Activated T-cell treated with anti-CD3 and anti-CD28 coated beads, Interleukin-2, amount 50 U/mL, for 48 hours (primary cell): ENCODE data around the gene CDC42EP1.
"Not testable (repeated sequence)": the region's sequence is repeated elsewhere in the genome, so short reads cannot be mapped to it uniquely, and the experiment has no call there.

Experiments used
- DNase-seq, 2 experiments: peaks; one replicate each; pipeline ENCODE4 v3.0.0-alpha.2; 2020

CDC42EP1 gene

GRCh38 chr22:37588546-37589215, 28.4 kb downstream of the CDC42EP1 start:
- no peak for DNase-seq

- no peak for DNase-seq
These were observed 29.4 kb downstream of the CDC42EP1 start for GRCh38 chr22:37589636-37590035.

- DNase-seq, result not testable (repeated sequence)
These were observed 30.8 kb downstream of the CDC42EP1 start for GRCh38 chr22:37591081-37591480.

- no peak for DNase-seq
These were observed 31.6 kb downstream of the CDC42EP1 start for GRCh38 chr22:37591823-37592404.

GRCh38 chr22:37594237-37594636, 34.0 kb downstream of the CDC42EP1 start:
- no peak for DNase-seq

GRCh38 chr22:37599153-37599552, 38.9 kb downstream of the CDC42EP1 start:
- DNase-seq, result no peak

GRCh38 chr22:37601203-37601539, 40.9 kb downstream of the CDC42EP1 start:
- DNase-seq, result no peak

- no peak for DNase-seq
These were observed 41.5 kb downstream of the CDC42EP1 start for GRCh38 chr22:37601540-37602442.

- not testable (repeated sequence) for DNase-seq
These were observed 42.4 kb downstream of the CDC42EP1 start for GRCh38 chr22:37602546-37603277.

GRCh38 chr22:37604074-37604473, 43.8 kb downstream of the CDC42EP1 start:
- no peak for DNase-seq

GRCh38 chr22:37604875-37605274, 44.6 kb downstream of the CDC42EP1 start:
- peak; percentile 50 to 61 for DNase-seq

- DNase-seq, result peak; percentile 94 to 95
These were observed 47.0 kb downstream of the CDC42EP1 start for GRCh38 chr22:37607010-37607934.

GRCh38 chr22:37607935-37608476, 47.7 kb downstream of the CDC42EP1 start:
- no peak for DNase-seq

- DNase-seq, result peak; percentile 96 to 97
These were observed 48.4 kb downstream of the CDC42EP1 start, which contains the start of gene GGA1 for GRCh38 chr22:37608477-37609239. GGA1 (plus strand) TSS chr22:37608834; CDS start chr22:37608861, 27 bp downstream.

GRCh38 chr22:37609240-37610152, 49.2 kb downstream of the CDC42EP1 start:
- peak; percentile 37 to 59 for DNase-seq

GRCh38 chr22:37610153-37610475, 49.8 kb downstream of the CDC42EP1 start:
- not testable (repeated sequence) for DNase-seq

- DNase-seq, result no peak
These were observed 50.3 kb downstream of the CDC42EP1 start for GRCh38 chr22:37610480-37611129.

GRCh38 chr22:37611207-37611606, 50.9 kb downstream of the CDC42EP1 start:
- no peak for DNase-seq
